Measurements from ENCODE around the gene FXYD6. TPM values are rescaled to one million over a fixed set of nuclear protein-coding genes. Genes with fewer than 3 reads are reported as not detected.

The FXYD6 gene
- total and polyA plus RNA-seq, 3 donors from 2014 or later = 186 to 439 (median 191) TPM

GRCh38 chr11:117817368-117818040 lies 59.0 kb downstream of the FXYD6 start:
- peak; percentile 90 for DNase-seq
- intact Hi-C loops (cut with DNase I; ENCODE audit: low total_unique reads) = loop anchor here (5.0 kb wide), 2 partner anchors 375 to 390 kb away; no protein-coding TSS in a partner anchor
- H3K4me3 ChIP-seq = no peak overlapping the region
- peak; percentile 99 to 100 (median 100) for TF ChIP-seq CTCF (IDR thresholded peaks at IDR 0.05)
- no peak for TF ChIP-seq POLR2A (IDR thresholded peaks at IDR 0.05)
- peaks cover 28% of the 10 kb centered on the region for H3K4me1 ChIP-seq
- H3K27me3 ChIP-seq = no peaks in the 10 kb centered on the region
- H3K27ac ChIP-seq = no peak overlapping the region
- H3K9me3 ChIP-seq = no peaks in the 10 kb centered on the region
- no peaks in the 10 kb centered on the region for H3K36me3 ChIP-seq (ENCODE audit: low read depth, missing control alignments)
- WGBS, 2 donors = 17 to 18% methylated on average over 13 to 19 of the region's 19 CpGs

- Histone ChIP-seq H3K4me3 (no peak overlapping the region), H3K36me3 (ENCODE audit: low read depth, missing control alignments) (no peaks in the 10 kb centered on the region), H3K9me3 (no peaks in the 10 kb centered on the region), H3K27me3 (no peaks in the 10 kb centered on the region), H3K4me1 (peaks cover 28% of the 10 kb centered on the region), H3K27ac (no peak overlapping the region)
- 92 to 96% methylated on average over 4 to 5 of the region's 5 CpGs for WGBS, 2 donors
- DNase-seq = no peak
- TF ChIP-seq CTCF (IDR thresholded peaks at IDR 0.05) (no peak), POLR2A (IDR thresholded peaks at IDR 0.05) (no peak)
- intact Hi-C loops (cut with DNase I; ENCODE audit: low total_unique reads) = loop anchor here (5.0 kb wide), 2 partner anchors 375 to 390 kb away; no protein-coding TSS in a partner anchor
Observed at GRCh38 chr11:117816846-117817367, 59.6 kb downstream of the FXYD6 start.

- Histone ChIP-seq H3K27ac (no peak overlapping the region), H3K27me3 (no peaks in the 10 kb centered on the region), H3K36me3 (ENCODE audit: low read depth, missing control alignments) (no peaks in the 10 kb centered on the region), H3K4me1 (peaks cover 28% of the 10 kb centered on the region), H3K9me3 (no peaks in the 10 kb centered on the region), H3K4me3 (no peak overlapping the region)
- 71 to 78% methylated on average over 4 to 20 of the region's 20 CpGs for WGBS, 2 donors
- no peak for DNase-seq
- intact Hi-C loops (cut with DNase I; ENCODE audit: low total_unique reads) = loop anchor here (5.0 kb wide), 2 partner anchors 374 to 389 kb away; no protein-coding TSS in a partner anchor
- TF ChIP-seq CTCF (IDR thresholded peaks at IDR 0.05) (no peak), POLR2A (IDR thresholded peaks at IDR 0.05) (no peak)
Observed at GRCh38 chr11:117816151-117816741, 60.2 kb downstream of the FXYD6 start.

- peak overlapping the region in 1 of 2 donors; percentile 11 for H3K27ac ChIP-seq
- H3K36me3 ChIP-seq (ENCODE audit: low read depth, missing control alignments) = no peaks in the 10 kb centered on the region
- H3K4me1 ChIP-seq = peaks cover 28% of the 10 kb centered on the region
- no peaks in the 10 kb centered on the region for H3K27me3 ChIP-seq
- H3K4me3 ChIP-seq = no peak overlapping the region
- DNase-seq = no peak
- no peaks in the 10 kb centered on the region for H3K9me3 ChIP-seq
- TF ChIP-seq CTCF (IDR thresholded peaks at IDR 0.05) (no peak), POLR2A (IDR thresholded peaks at IDR 0.05) (no peak)
- WGBS, 2 donors = 18 to 52% methylated on average over 3 to 7 of the region's 7 CpGs
- intact Hi-C loops (cut with DNase I; ENCODE audit: low total_unique reads) = loop anchor here (5.0 kb wide), 2 partner anchors 373 to 388 kb away; no protein-coding TSS in a partner anchor
Observed at GRCh38 chr11:117815262-117815803, 61.1 kb downstream of the FXYD6 start.

All from testis (tissue), 3 donors.